Measurements from ENCODE around the gene CACNA2D4. TPM values are rescaled to one million over a fixed set of nuclear protein-coding genes. Genes with fewer than 3 reads are reported as not detected.
A peak's percentile ranks its signal among the peaks of the same experiment; 100 is the strongest.

The CACNA2D4 gene
- total RNA-seq, 2 donors from 2014 or later, result 5.9 to 7.3 TPM

GRCh38 chr12:1841586-1842182 lies 76.8 kb downstream of the CACNA2D4 start:
- intact Hi-C loops (cut with DNase I), result no loop called here
- no peak for DNase-seq (ENCODE audit: low spot score)

- intact Hi-C loops (cut with DNase I), result no loop called here
- peak; percentile 64 for DNase-seq (ENCODE audit: low spot score)
Measured at GRCh38 chr12:1840981-1841425, 77.4 kb downstream of the CACNA2D4 start.

- intact Hi-C loops (cut with DNase I), result no loop called here
- peak; percentile 66 for DNase-seq (ENCODE audit: low spot score)
Measured at GRCh38 chr12:1839956-1840951, 78.2 kb downstream of the CACNA2D4 start.

GRCh38 chr12:1839464-1839863 lies 79.0 kb downstream of the CACNA2D4 start:
- intact Hi-C loops (cut with DNase I), result no loop called here
- DNase-seq (ENCODE audit: low spot score), result peak; percentile 62

- intact Hi-C loops (cut with DNase I), result no loop called here
- peak; percentile 74 for DNase-seq (ENCODE audit: low spot score)
Measured at GRCh38 chr12:1838994-1839365, 79.5 kb downstream of the CACNA2D4 start.

- peak; percentile 47 for DNase-seq (ENCODE audit: low spot score)
- intact Hi-C loops (cut with DNase I), result no loop called here
Measured at GRCh38 chr12:1838205-1838993, 80.1 kb downstream of the CACNA2D4 start.

- intact Hi-C loops (cut with DNase I), result no loop called here
- DNase-seq (ENCODE audit: low spot score), result peak; percentile 41
Measured at GRCh38 chr12:1837541-1838204, 80.8 kb downstream of the CACNA2D4 start.

GRCh38 chr12:1836854-1837421 lies 81.5 kb downstream of the CACNA2D4 start:
- intact Hi-C loops (cut with DNase I), result no loop called here
- DNase-seq (ENCODE audit: low spot score), result peak; percentile 80

GRCh38 chr12:1836241-1836803 lies 82.1 kb downstream of the CACNA2D4 start:
- intact Hi-C loops (cut with DNase I), result no loop called here
- DNase-seq (ENCODE audit: low spot score), result peak; percentile 64

GRCh38 chr12:1835211-1836131 lies 83.0 kb downstream of the CACNA2D4 start:
- peak; percentile 59 for DNase-seq (ENCODE audit: low spot score)
- intact Hi-C loops (cut with DNase I), result no loop called here

- peak; percentile 68 for DNase-seq (ENCODE audit: low spot score)
- intact Hi-C loops (cut with DNase I), result no loop called here
Measured at GRCh38 chr12:1834186-1834925, 84.1 kb downstream of the CACNA2D4 start.

- intact Hi-C loops (cut with DNase I), result no loop called here
- DNase-seq (ENCODE audit: low spot score), result peak; percentile 48
Measured at GRCh38 chr12:1833596-1834028, 84.8 kb downstream of the CACNA2D4 start.

- intact Hi-C loops (cut with DNase I), result no loop called here
- peak; percentile 63 for DNase-seq (ENCODE audit: low spot score)
Measured at GRCh38 chr12:1832801-1833595, 85.5 kb downstream of the CACNA2D4 start.

GRCh38 chr12:1830981-1831963 lies 87.2 kb downstream of the CACNA2D4 start:
- intact Hi-C loops (cut with DNase I), result no loop called here
- peak; percentile 77 for DNase-seq (ENCODE audit: low spot score)

GRCh38 chr12:1830401-1830845 lies 88.0 kb downstream of the CACNA2D4 start:
- intact Hi-C loops (cut with DNase I), result no loop called here
- DNase-seq (ENCODE audit: low spot score), result peak; percentile 66
